Measurements from ENCODE around the gene CNTFR. TPM values are rescaled to one million over a fixed set of nuclear protein-coding genes. Genes with fewer than 3 reads are reported as not detected.

The CNTFR gene
- polyA plus RNA-seq, 1 donor (not counting 4 experiments of a cell fraction or from before 2014, with no cell fraction given), result 0.42 TPM

- peak overlapping the region in 1 of 3 experiments; percentile 13 for H3K4me3 ChIP-seq (ENCODE audit: control insufficient read depth in 2 of 3, extremely low read depth in 1 of 3, insufficient read depth in 2 of 3, low read depth in 1 of 3, low read length in 3 of 3)
- H3K9me3 ChIP-seq (ENCODE audit: control insufficient read depth, low read depth, low read length), result no peaks in the 10 kb centered on the region
- H3K79me2 ChIP-seq (ENCODE audit: control insufficient read depth, insufficient read depth, low read length), result no peaks in the 10 kb centered on the region
- H3K9ac ChIP-seq (ENCODE audit: control insufficient read depth, extremely low read depth, insufficient read depth, low read length), result peak overlapping the region; percentile 23
- TF ChIP-seq, protein P1, sequence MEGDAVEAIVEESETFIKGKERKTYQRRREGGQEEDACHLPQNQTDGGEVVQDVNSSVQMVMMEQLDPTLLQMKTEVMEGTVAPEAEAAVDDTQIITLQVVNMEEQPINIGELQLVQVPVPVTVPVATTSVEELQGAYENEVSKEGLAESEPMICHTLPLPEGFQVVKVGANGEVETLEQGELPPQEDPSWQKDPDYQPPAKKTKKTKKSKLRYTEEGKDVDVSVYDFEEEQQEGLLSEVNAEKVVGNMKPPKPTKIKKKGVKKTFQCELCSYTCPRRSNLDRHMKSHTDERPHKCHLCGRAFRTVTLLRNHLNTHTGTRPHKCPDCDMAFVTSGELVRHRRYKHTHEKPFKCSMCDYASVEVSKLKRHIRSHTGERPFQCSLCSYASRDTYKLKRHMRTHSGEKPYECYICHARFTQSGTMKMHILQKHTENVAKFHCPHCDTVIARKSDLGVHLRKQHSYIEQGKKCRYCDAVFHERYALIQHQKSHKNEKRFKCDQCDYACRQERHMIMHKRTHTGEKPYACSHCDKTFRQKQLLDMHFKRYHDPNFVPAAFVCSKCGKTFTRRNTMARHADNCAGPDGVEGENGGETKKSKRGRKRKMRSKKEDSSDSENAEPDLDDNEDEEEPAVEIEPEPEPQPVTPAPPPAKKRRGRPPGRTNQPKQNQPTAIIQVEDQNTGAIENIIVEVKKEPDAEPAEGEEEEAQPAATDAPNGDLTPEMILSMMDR (optimal IDR thresholded peaks at IDR 0.05 in 1 of 3, IDR thresholded peaks at IDR 0.05 in 1 of 3, conservative IDR thresholded peaks at IDR 0.05 in 1 of 3; ENCODE audit: extremely low read depth in 1 of 3, insufficient read depth in 2 of 3, low read length in 3 of 3), result no peak
- no peak for TF ChIP-seq EZH2 (IDR thresholded peaks at IDR 0.05; ENCODE audit: low read length)
- H3K27ac ChIP-seq (ENCODE audit: control insufficient read depth, insufficient read depth, low read length), result peak overlapping the region; percentile 29
- FAIRE-seq, result peak; percentile 91
- H3K9me1 ChIP-seq (ENCODE audit: control insufficient read depth, extremely low read depth, insufficient read depth, low read length), result no peaks in the 10 kb centered on the region
- dilution Hi-C loops (cut with MboI; ENCODE audit: extremely low pct_ligation_motif_present, low sequenced_read_pairs), result no loop called here
- H3K4me1 ChIP-seq (ENCODE audit: control insufficient read depth, extremely low read depth, insufficient read depth, low read length), result peaks cover 18% of the 10 kb centered on the region
- no peaks in the 10 kb centered on the region for H4K20me1 ChIP-seq (ENCODE audit: control insufficient read depth, extremely low read depth, insufficient read depth, low read length)
- no peaks in the 10 kb centered on the region for H3K27me3 ChIP-seq (ENCODE audit: control insufficient read depth, extremely low read depth, insufficient read depth, low read length)
- H3K4me2 ChIP-seq (ENCODE audit: control insufficient read depth, extremely low read depth, insufficient read depth, low read depth, low read length), result peak overlapping the region; percentile 45
- no peaks in the 10 kb centered on the region for H3K36me3 ChIP-seq (ENCODE audit: control insufficient read depth in 2 of 2, extremely low read depth in 1 of 2, insufficient read depth in 2 of 2, low read length in 2 of 2)
- DNase-seq (ENCODE audit: low read depth, low spot score), result peak; percentile 84
- peak overlapping the region; percentile 58 for H2AFZ ChIP-seq (ENCODE audit: control insufficient read depth, low read length)
These were observed 11.4 kb upstream of the CNTFR start for GRCh38 chr9:34600908-34601307.

- Histone ChIP-seq H3K9me3 (ENCODE audit: control insufficient read depth, low read depth, low read length) (no peaks in the 10 kb centered on the region), H3K4me2 (ENCODE audit: control insufficient read depth, extremely low read depth, insufficient read depth, low read depth, low read length) (no peak overlapping the region), H3K27me3 (ENCODE audit: control insufficient read depth, extremely low read depth, insufficient read depth, low read length) (no peaks in the 10 kb centered on the region), H3K79me2 (ENCODE audit: control insufficient read depth, insufficient read depth, low read length) (no peaks in the 10 kb centered on the region), H3K36me3 (ENCODE audit: control insufficient read depth in 2 of 2, extremely low read depth in 1 of 2, insufficient read depth in 2 of 2, low read length in 2 of 2) (no peaks in the 10 kb centered on the region), H4K20me1 (ENCODE audit: control insufficient read depth, extremely low read depth, insufficient read depth, low read length) (no peaks in the 10 kb centered on the region), H3K4me3 (ENCODE audit: control insufficient read depth in 2 of 3, extremely low read depth in 1 of 3, insufficient read depth in 2 of 3, low read depth in 1 of 3, low read length in 3 of 3) (no peak overlapping the region), H3K9me1 (ENCODE audit: control insufficient read depth, extremely low read depth, insufficient read depth, low read length) (no peaks in the 10 kb centered on the region), H2AFZ (ENCODE audit: control insufficient read depth, low read length) (no peak overlapping the region), H3K4me1 (ENCODE audit: control insufficient read depth, extremely low read depth, insufficient read depth, low read length) (peaks cover 18% of the 10 kb centered on the region), H3K27ac (ENCODE audit: control insufficient read depth, insufficient read depth, low read length) (no peak overlapping the region), H3K9ac (ENCODE audit: control insufficient read depth, extremely low read depth, insufficient read depth, low read length) (no peak overlapping the region)
- FAIRE-seq (no peak), DNase-seq (ENCODE audit: low read depth, low spot score) (no peak)
- dilution Hi-C loops (cut with MboI; ENCODE audit: extremely low pct_ligation_motif_present, low sequenced_read_pairs), result no loop called here
- no peak for TF ChIP-seq EZH2 (IDR thresholded peaks at IDR 0.05; ENCODE audit: low read length)
- TF ChIP-seq, protein P1 (optimal IDR thresholded peaks at IDR 0.05 in 1 of 3, IDR thresholded peaks at IDR 0.05 in 1 of 3, conservative IDR thresholded peaks at IDR 0.05 in 1 of 3; ENCODE audit: extremely low read depth in 1 of 3, insufficient read depth in 2 of 3, low read length in 3 of 3), result no peak
These were observed 10.0 kb upstream of the CNTFR start for GRCh38 chr9:34599546-34599945.
